DOHH2 (cell line): ENCODE results near the gene TM9SF2.

Experiments
- EZH2phosphoT487 ChIP-seq: fragments of 200-600 bp; sonication (generic); IDR thresholded peaks from 2 replicates; pipeline ENCODE4 v1.6.1; 2017; ENCODE audit warnings: borderline replicate concordance, mild to moderate bottlenecking, antibody characterized with exemption, low read length, moderate library complexity, mixed read lengths
- TF ChIP-seq, protein P1 (sequence below): fragments of 200-600 bp; sonication (generic); IDR thresholded peaks from one replicate; pipeline ENCODE4 v1.5.1; 2014; ENCODE audit warnings: antibody characterized with exemption, mild to moderate bottlenecking, low read depth, low read length; ENCODE audit not compliant: poor library complexity, severe bottlenecking

DNA sequence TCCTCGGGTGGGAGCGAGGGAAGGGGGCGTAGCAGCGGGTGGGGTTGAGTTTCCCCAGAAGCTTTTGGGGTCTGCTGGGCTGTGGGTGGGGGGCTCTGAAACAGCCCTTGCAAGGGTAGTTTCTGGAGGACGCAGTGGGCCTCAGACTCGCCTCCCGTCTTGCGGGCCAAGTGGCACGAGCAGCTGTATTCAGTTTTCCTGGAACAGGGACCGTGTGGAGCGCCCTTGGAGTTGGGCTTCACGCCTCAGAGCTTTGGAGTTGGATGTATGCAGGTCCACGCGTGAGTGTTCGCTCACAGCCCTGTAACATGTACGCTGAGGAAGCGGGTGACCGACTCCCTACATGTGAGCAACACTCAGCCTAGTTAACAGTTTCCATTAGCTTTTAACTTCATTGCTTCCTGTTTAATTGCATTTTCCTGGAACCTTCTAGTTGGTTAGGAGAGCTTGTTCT is 603 bp downstream of the TM9SF2 start:
- TF ChIP-seq, protein P1, sequence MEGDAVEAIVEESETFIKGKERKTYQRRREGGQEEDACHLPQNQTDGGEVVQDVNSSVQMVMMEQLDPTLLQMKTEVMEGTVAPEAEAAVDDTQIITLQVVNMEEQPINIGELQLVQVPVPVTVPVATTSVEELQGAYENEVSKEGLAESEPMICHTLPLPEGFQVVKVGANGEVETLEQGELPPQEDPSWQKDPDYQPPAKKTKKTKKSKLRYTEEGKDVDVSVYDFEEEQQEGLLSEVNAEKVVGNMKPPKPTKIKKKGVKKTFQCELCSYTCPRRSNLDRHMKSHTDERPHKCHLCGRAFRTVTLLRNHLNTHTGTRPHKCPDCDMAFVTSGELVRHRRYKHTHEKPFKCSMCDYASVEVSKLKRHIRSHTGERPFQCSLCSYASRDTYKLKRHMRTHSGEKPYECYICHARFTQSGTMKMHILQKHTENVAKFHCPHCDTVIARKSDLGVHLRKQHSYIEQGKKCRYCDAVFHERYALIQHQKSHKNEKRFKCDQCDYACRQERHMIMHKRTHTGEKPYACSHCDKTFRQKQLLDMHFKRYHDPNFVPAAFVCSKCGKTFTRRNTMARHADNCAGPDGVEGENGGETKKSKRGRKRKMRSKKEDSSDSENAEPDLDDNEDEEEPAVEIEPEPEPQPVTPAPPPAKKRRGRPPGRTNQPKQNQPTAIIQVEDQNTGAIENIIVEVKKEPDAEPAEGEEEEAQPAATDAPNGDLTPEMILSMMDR, result no peak
- no peak for TF ChIP-seq EZH2phosphoT487
